Spleen (tissue), 11 donors: Measurements from ENCODE around the gene KCNRG. TPM values are rescaled to one million over a fixed set of nuclear protein-coding genes. Genes with fewer than 3 reads are reported as not detected.
"Not testable (repeated sequence)": the region's sequence is repeated elsewhere in the genome, so short reads cannot be mapped to it uniquely, and the experiment has no call there.

Experiments
- DNase-seq: peaks from one replicate; pipeline ENCODE4 v3.0.0-alpha.2; 2020
- H3K27ac ChIP-seq, 8 donors: fragments of 200-600 bp; sonication (generic) in 7 of 8; 1 replicate in 4 of 8; 2 replicates in 4 of 8; pipeline versions ENCODE4 v1.5.0 to v1.8.0; 2016 to 2021; ENCODE audit warnings: inconsistent platforms in 4 of 8, mild to moderate bottlenecking in 4 of 8, moderate library complexity in 1 of 8
- H3K27me3 ChIP-seq, 7 donors: fragments of 200-600 bp; sonication (generic) in 6 of 7; replicated peaks in 1 of 7; 1 replicate in 4 of 7; 2 replicates in 3 of 7; pipeline versions ENCODE4 v1.5.0 to v1.8.0; 2016 to 2021; ENCODE audit warnings: inconsistent platforms in 3 of 7, mild to moderate bottlenecking in 1 of 7
- H3K36me3 ChIP-seq, 6 donors: fragments of 200-600 bp; sonication (generic) in 5 of 6; 1 replicate in 4 of 6; 2 replicates in 2 of 6; pipeline versions ENCODE4 v1.5.0 to v1.8.0; 2016 to 2021; ENCODE audit warnings: inconsistent platforms in 2 of 6
- H3K4me1 ChIP-seq, 6 donors: fragments of 200-600 bp; sonication (generic) in 5 of 6; 1 replicate in 3 of 6; 2 replicates in 3 of 6; pipeline versions ENCODE4 v1.5.0 to v1.8.0; 2016 to 2021; ENCODE audit warnings: inconsistent platforms in 3 of 6
- H3K4me3 ChIP-seq, 8 donors: fragments of 200-600 bp; sonication (generic) in 7 of 8; 1 replicate in 4 of 8; 2 replicates in 4 of 8; pipeline versions ENCODE4 v1.5.0 to v1.8.0; 2016 to 2021; ENCODE audit warnings: inconsistent platforms in 4 of 8, mild to moderate bottlenecking in 4 of 8, moderate library complexity in 2 of 8
- H3K9me3 ChIP-seq, 8 donors: fragments of 200-600 bp; sonication (generic) in 7 of 8; 1 replicate in 4 of 8; 2 replicates in 4 of 8; pipeline versions ENCODE4 v1.5.0 to v1.8.0; 2016 to 2021; ENCODE audit warnings: inconsistent platforms in 4 of 8
- CTCF ChIP-seq, 11 experiments: fragments of 200-600 bp in 7 of 11; fragments of 450-650 bp in 4 of 11; sonication (generic) in 4 of 11; IDR thresholded peaks in 8 of 11; conservative IDR thresholded peaks in 3 of 11; 1 replicate in 7 of 11; 2 replicates in 4 of 11; pipeline versions ENCODE4 v1.4.0 to v1.8.0; 2016 to 2021; ENCODE audit warnings: antibody characterized with exemption in 11 of 11, inconsistent platforms in 4 of 11, mild to moderate bottlenecking in 1 of 11
- POLR2A ChIP-seq, 3 donors: fragments of 450-650 bp; IDR thresholded peaks; one replicate each; pipeline ENCODE4 v1.5.1; 2017; ENCODE audit warnings: antibody characterized with exemption in 3 of 3, mild to moderate bottlenecking in 1 of 3
- POLR2AphosphoS5 ChIP-seq, 3 donors: sonication (generic); formaldehyde crosslinking; IDR thresholded peaks; one replicate each; pipeline ENCODE4 v1.5.1; 2017; ENCODE audit warnings: antibody characterized with exemption in 3 of 3
- WGBS, 5 donors: extraction: QIAGEN DNeasy Blood & Tissue Kit in 3 of 5; methylation state at CpG; one replicate each; pipeline versions ENCODE4 v1.1.5 to v1.1.7; 2013 to 2018; 5-methylcytosine and 5-hydroxymethylcytosine counted together
- intact Hi-C: fragments of 100-400 bp; cut with DNase I; formaldehyde crosslinking; loops from one replicate; pipeline ENCODE4 v1.15.0; 2023; ENCODE audit warnings: low total_unique reads
- polyA plus RNA-seq, 3 donors: library from polyadenylated mRNA; stranded (reverse); fragments of 200-250 nt; gene quantifications; one replicate each; pipeline ENCODE4 v1.2.1, GENCODE V29; 2013
- total RNA-seq, 7 donors: library from RNA; depleted of rRNA in 3 of 7; stranded (reverse); fragments of >200 nt in 3 of 7; fragmentation: NEBNext Ultra II Directional in 4 of 7; extraction: Animal tissue kit (Norgen Biotek cat#: 25700) in 4 of 7; gene quantifications; one replicate each; pipeline versions ENCODE4 v1.1.0 to v1.2.1, GENCODE V29; 2016 to 2021
- donor health status: healthy with polysubstance abuse.
- donor health status: DM: no; HTN: no; CAD: no; lungs with moderate emphysema.
- donor health status: DM: no; HTN: no; CAD: no.
- donor health status: Bipolar disorder and iron deficiency.
- donor health status: healthy.
- donor health status: DM: no; HTN: no; CAD: no.
- donor health status: DM: yes; HTN: yes; CAD: no.

The KCNRG gene
- total and polyA plus RNA-seq, 10 donors, result 0.35 to 2.6 (median 0.86) TPM; not detected in 1

GRCh38 chr13:50060718-50061117 lies 45.5 kb downstream of the KCNRG start:
- 94 to 100% (median 96%) methylated on average over 1 of the region's 1 CpG for WGBS, 5 donors
- no peak for TF ChIP-seq POLR2AphosphoS5 (IDR thresholded peaks at IDR 0.05)
- no peak for TF ChIP-seq POLR2A (IDR thresholded peaks at IDR 0.05)
- no peak for TF ChIP-seq CTCF (IDR thresholded peaks at IDR 0.05 in 8 of 11, conservative IDR thresholded peaks at IDR 0.05 in 3 of 11)
- H3K27me3 ChIP-seq, result no peaks in the 10 kb centered on the region
- H3K9me3 ChIP-seq, result no peaks in the 10 kb centered on the region
- intact Hi-C loops, result no loop called here
- no peak for DNase-seq
- peaks cover 0 to 24% (median 10%) of the 10 kb centered on the region in 6 donors for H3K4me1 ChIP-seq
- no peak overlapping the region for H3K27ac ChIP-seq
- peaks cover 0 to 67% (median 2%) of the 10 kb centered on the region in 6 donors for H3K36me3 ChIP-seq
- no peak overlapping the region for H3K4me3 ChIP-seq

GRCh38 chr13:50062336-50062735 lies 47.1 kb downstream of the KCNRG start:
- not testable (repeated sequence) for DNase-seq
- 95 to 98% (median 97%) methylated on average over 7 of the region's 7 CpGs for WGBS, 5 donors
- peaks cover 0 to 74% (median 11%) of the 10 kb centered on the region in 6 donors for H3K36me3 ChIP-seq

GRCh38 chr13:50065712-50066111 lies 50.5 kb downstream of the KCNRG start:
- H3K27me3 ChIP-seq, result no peaks in the 10 kb centered on the region
- intact Hi-C loops, result no loop called here
- 82 to 96% (median 87%) methylated on average over 1 of the region's 1 CpG for WGBS, 5 donors
- no peak overlapping the region for H3K27ac ChIP-seq
- H3K4me3 ChIP-seq, result no peak overlapping the region
- H3K36me3 ChIP-seq, result peaks cover 0 to 58% (median 15%) of the 10 kb centered on the region in 6 donors
- H3K4me1 ChIP-seq, result peaks cover 0 to 30% (median 9%) of the 10 kb centered on the region in 6 donors
- no peaks in the 10 kb centered on the region for H3K9me3 ChIP-seq
- no peak for DNase-seq
- TF ChIP-seq POLR2A (IDR thresholded peaks at IDR 0.05), result no peak
- TF ChIP-seq CTCF (IDR thresholded peaks at IDR 0.05 in 8 of 11, conservative IDR thresholded peaks at IDR 0.05 in 3 of 11), result no peak
- no peak for TF ChIP-seq POLR2AphosphoS5 (IDR thresholded peaks at IDR 0.05)

More at GRCh38 chr13:50062336-50062735, 47.1 kb downstream of the KCNRG start:
- intact Hi-C loops, H3K9me3 ChIP-seq, H3K27ac ChIP-seq, H3K4me3 ChIP-seq, H3K4me1 ChIP-seq, H3K27me3 ChIP-seq: not testable (repeated sequence)

- intact Hi-C loops, result no loop called here
- H3K4me1 ChIP-seq, result peaks cover 2 to 57% (median 31%) of the 10 kb centered on the region in 6 donors
- TF ChIP-seq POLR2A (IDR thresholded peaks at IDR 0.05) (no peak), CTCF (IDR thresholded peaks at IDR 0.05 in 8 of 11, conservative IDR thresholded peaks at IDR 0.05 in 3 of 11) (no peak), POLR2AphosphoS5 (IDR thresholded peaks at IDR 0.05) (no peak)
Measured at GRCh38 chr13:50068508-50068907, 53.3 kb downstream of the KCNRG start.

GRCh38 chr13:50069261-50069660 lies 54.0 kb downstream of the KCNRG start:
- no peak overlapping the region for H3K4me3 ChIP-seq
- TF ChIP-seq CTCF (IDR thresholded peaks at IDR 0.05 in 8 of 11, conservative IDR thresholded peaks at IDR 0.05 in 3 of 11) (no peak), POLR2AphosphoS5 (IDR thresholded peaks at IDR 0.05) (no peak), POLR2A (IDR thresholded peaks at IDR 0.05) (no peak)
- H3K9me3 ChIP-seq, result no peaks in the 10 kb centered on the region
- no peak for DNase-seq
- intact Hi-C loops, result no loop called here
- peaks cover 2 to 60% (median 36%) of the 10 kb centered on the region in 6 donors for H3K4me1 ChIP-seq
- H3K36me3 ChIP-seq, result peaks cover 0 to 42% (median 17%) of the 10 kb centered on the region in 6 donors
- peak overlapping the region in 3 of 8 donors; percentile 2 to 38 (median 3) for H3K27ac ChIP-seq
- 80 to 96% (median 84%) methylated on average over 1 of the region's 1 CpG for WGBS, 5 donors
- no peaks in the 10 kb centered on the region for H3K27me3 ChIP-seq

More at GRCh38 chr13:50068508-50068907, 53.3 kb downstream of the KCNRG start:
- Histone ChIP-seq H3K9me3 (no peaks in the 10 kb centered on the region), H3K27me3 (no peaks in the 10 kb centered on the region), H3K4me3 (no peak overlapping the region), H3K36me3 (peaks cover 0 to 43% (median 17%) of the 10 kb centered on the region in 6 donors), H3K27ac (peak overlapping the region in 2 of 8 donors; percentile 2 to 38)
- no peak for DNase-seq
